ENCODE measurements around the gene TMX2.

The TMX2 gene

GRCh38 chr11:57744357-57744756, 32.0 kb downstream of the TMX2 start (continued):
- TF ChIP-seq PATZ1 (CRISPR knock-in tag; IDR thresholded peaks at IDR 0.05; ENCODE audit: borderline replicate concordance), result no peak

GRCh38 chr11:57745206-57745605, 32.8 kb downstream of the TMX2 start:
- no peak for ATAC-seq
- TF ChIP-seq CREB5 (CRISPR knock-in tag; IDR thresholded peaks at IDR 0.05; ENCODE audit: low read depth) (no peak), PATZ1 (CRISPR knock-in tag; IDR thresholded peaks at IDR 0.05; ENCODE audit: borderline replicate concordance) (no peak), SNAI2 (CRISPR knock-in tag; IDR thresholded peaks at IDR 0.05) (no peak), ZC3H10 (CRISPR knock-in tag; IDR thresholded peaks at IDR 0.05) (no peak), ZNF8 (CRISPR knock-in tag; IDR thresholded peaks at IDR 0.05) (no peak), ESRRG (CRISPR knock-in tag; IDR thresholded peaks at IDR 0.05) (no peak), ZFP30 (CRISPR knock-in tag; IDR thresholded peaks at IDR 0.05) (no peak), POU6F1 (CRISPR knock-in tag; IDR thresholded peaks at IDR 0.05; ENCODE audit: borderline replicate concordance, low read depth) (no peak), OSR1 (CRISPR knock-in tag; IDR thresholded peaks at IDR 0.05) (no peak), TOX (CRISPR knock-in tag; IDR thresholded peaks at IDR 0.05; ENCODE audit: borderline replicate concordance) (no peak)

- no peak for TF ChIP-seq BACH2 (CRISPR knock-in tag; IDR thresholded peaks at IDR 0.05; ENCODE audit: borderline replicate concordance)
- TF ChIP-seq ZNF8 (CRISPR knock-in tag; IDR thresholded peaks at IDR 0.05), result no peak
- TF ChIP-seq ISL1 (CRISPR knock-in tag; IDR thresholded peaks at IDR 0.05), result no peak
- TF ChIP-seq ZNF70 (CRISPR knock-in tag; IDR thresholded peaks at IDR 0.05), result no peak
- no peak for TF ChIP-seq PPARA (CRISPR knock-in tag; IDR thresholded peaks at IDR 0.05; ENCODE audit: borderline replicate concordance)
- no peak for TF ChIP-seq CSRNP3 (CRISPR knock-in tag; IDR thresholded peaks at IDR 0.05)
- TF ChIP-seq ZFP30 (CRISPR knock-in tag; IDR thresholded peaks at IDR 0.05), result no peak
- TF ChIP-seq GLIS3 (CRISPR knock-in tag; IDR thresholded peaks at IDR 0.05), result no peak
- no peak for TF ChIP-seq ESRRG (CRISPR knock-in tag; IDR thresholded peaks at IDR 0.05)
- TF ChIP-seq ZNF565 (CRISPR knock-in tag; conservative IDR thresholded peaks at IDR 0.05; ENCODE audit: low read depth), result no peak
- no peak for TF ChIP-seq POU6F1 (CRISPR knock-in tag; IDR thresholded peaks at IDR 0.05; ENCODE audit: borderline replicate concordance, low read depth)
- no peak for TF ChIP-seq ZFP3 (CRISPR knock-in tag; IDR thresholded peaks at IDR 0.05)
- TF ChIP-seq CREB5 (CRISPR knock-in tag; IDR thresholded peaks at IDR 0.05; ENCODE audit: low read depth), result no peak
- TF ChIP-seq ZC3H10 (CRISPR knock-in tag; IDR thresholded peaks at IDR 0.05), result no peak
- ATAC-seq, result no peak
These were observed 34.5 kb downstream of the TMX2 start for GRCh38 chr11:57746920-57747319.
